Measurements from ENCODE around the gene ZNF853.
"Not testable (repeated sequence)": the region's sequence is repeated elsewhere in the genome, so short reads cannot be mapped to it uniquely, and the experiment has no call there.

ZNF853 gene

DNA sequence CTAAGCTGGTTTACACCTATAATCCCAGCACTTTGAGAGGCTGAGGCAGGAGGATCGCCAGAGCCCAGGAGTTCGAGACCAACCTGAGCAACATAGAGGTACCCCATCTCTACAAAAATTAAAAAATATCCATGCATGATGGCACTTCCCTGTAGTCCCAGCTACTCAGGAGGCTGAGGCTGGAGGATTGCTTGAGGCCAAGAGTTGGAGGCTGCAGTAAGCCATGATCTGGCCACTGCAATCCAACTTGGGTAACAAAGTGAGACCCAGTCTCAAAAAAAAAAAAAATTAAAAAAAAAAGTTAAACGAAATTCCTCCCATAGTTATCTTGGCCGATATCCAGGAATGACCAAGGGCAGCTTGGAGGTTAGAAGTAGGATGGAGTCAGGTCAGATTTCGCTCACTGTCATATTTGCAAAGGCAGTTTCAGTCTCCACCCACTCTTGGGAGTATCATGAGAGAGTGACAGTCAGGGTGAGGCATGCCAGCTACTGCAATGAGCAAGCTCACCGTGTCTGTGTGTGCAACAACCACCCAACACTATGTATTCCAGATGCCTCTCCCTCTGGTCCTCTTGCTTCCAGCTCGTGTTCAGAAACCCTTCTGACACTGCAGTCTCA is 44.1 kb upstream of the ZNF853 start:
- H3K27ac ChIP-seq (ENCODE audit: low read depth, low read length): no peak overlapping the region
- H4K20me1 ChIP-seq (ENCODE audit: low read depth, low read length): no peaks in the 10 kb centered on the region
- no peaks in the 10 kb centered on the region for H3K79me2 ChIP-seq (ENCODE audit: insufficient read depth, low read length)

DNA sequence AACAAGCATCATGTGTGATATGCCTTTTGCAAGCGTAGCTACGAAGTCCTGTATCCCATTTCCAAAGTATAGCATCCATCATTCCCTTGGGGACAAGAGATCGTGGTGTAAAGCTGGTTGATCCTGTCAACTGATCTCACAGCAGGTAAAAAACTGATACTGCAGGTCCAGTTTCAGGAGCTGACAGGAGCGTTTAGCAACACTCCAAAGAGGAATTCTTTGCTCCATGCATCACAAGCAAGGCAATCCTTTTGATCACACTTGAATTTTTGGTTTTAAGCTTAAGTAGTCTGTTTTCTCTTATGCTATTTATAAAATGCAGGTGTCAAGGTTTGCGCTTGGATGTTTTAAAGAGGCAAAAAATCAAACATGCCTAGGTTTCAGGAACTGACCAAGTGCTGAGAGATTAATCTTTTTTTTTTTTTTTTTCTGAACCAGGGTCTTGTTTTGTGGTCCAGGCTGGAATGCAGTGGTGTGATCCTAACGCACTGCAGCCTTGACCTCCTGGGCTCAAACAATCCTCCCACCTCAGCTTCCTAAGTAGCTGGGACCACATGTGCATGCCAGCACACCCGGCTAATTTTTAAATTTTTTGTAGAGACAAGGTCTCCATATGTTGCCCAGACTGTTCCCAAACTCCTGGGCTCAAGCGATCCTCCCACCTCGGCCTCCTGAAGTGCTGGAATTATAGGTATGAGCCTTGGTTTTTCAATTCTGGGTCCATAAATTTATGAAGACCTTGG is 40.0 kb upstream of the ZNF853 start:
- Histone ChIP-seq H2AFZ (ENCODE audit: low read depth, low read length, severe bottlenecking) (no peak overlapping the region), H3K36me3 (ENCODE audit: low read length) (no peaks in the 10 kb centered on the region), H3K9ac (ENCODE audit: low read length) (no peak overlapping the region), H3K79me2 (ENCODE audit: insufficient read depth, low read length) (peaks cover 4% of the 10 kb centered on the region; the same call in 1 of the 2 replicates), H3K9me2 (replicated peaks; ENCODE audit: insufficient read depth, low read length) (no peaks in the 10 kb centered on the region), H3K27ac (ENCODE audit: low read depth, low read length) (no peak overlapping the region), H4K20me1 (ENCODE audit: low read depth, low read length) (no peaks in the 10 kb centered on the region), H3K27me3 (ENCODE audit: low read length) (no peaks in the 10 kb centered on the region), H3F3A (ENCODE audit: insufficient read depth) (peaks cover 20% of the 10 kb centered on the region), H3K9me3 (ENCODE audit: insufficient read depth, low read length) (no peaks in the 10 kb centered on the region), H3K4me2 (ENCODE audit: low read depth, low read length, poor library complexity, severe bottlenecking) (no peak overlapping the region), H3K4me3 (ENCODE audit: insufficient read depth, low read length, poor library complexity, severe bottlenecking) (no peak overlapping the region)
- TF ChIP-seq EZH2phosphoT487 (conservative IDR thresholded peaks at IDR 0.05; ENCODE audit: low read length): no peak
- TF ChIP-seq CTCF (IDR thresholded peaks at IDR 0.05; ENCODE audit: insufficient read depth, low read length, poor library complexity, severe bottlenecking): no peak

More for the DNA sequence above, 44.1 kb upstream of the ZNF853 start:
- Histone ChIP-seq H3F3A (ENCODE audit: insufficient read depth) (peaks cover 6% of the 10 kb centered on the region; the same call in 1 of the 2 replicates), H3K9me3 (ENCODE audit: insufficient read depth, low read length) (no peaks in the 10 kb centered on the region), H3K4me3 (ENCODE audit: insufficient read depth, low read length, poor library complexity, severe bottlenecking) (no peak overlapping the region), H2AFZ (ENCODE audit: low read depth, low read length, severe bottlenecking) (no peak overlapping the region), H3K4me2 (ENCODE audit: low read depth, low read length, poor library complexity, severe bottlenecking) (no peak overlapping the region), H3K27me3 (ENCODE audit: low read length) (no peaks in the 10 kb centered on the region), H3K9ac (ENCODE audit: low read length) (no peak overlapping the region), H3K9me2 (replicated peaks; ENCODE audit: insufficient read depth, low read length) (no peaks in the 10 kb centered on the region), H3K36me3 (ENCODE audit: low read length) (no peaks in the 10 kb centered on the region)
- TF ChIP-seq CTCF (IDR thresholded peaks at IDR 0.05; ENCODE audit: insufficient read depth, low read length, poor library complexity, severe bottlenecking) (no peak), EZH2phosphoT487 (conservative IDR thresholded peaks at IDR 0.05; ENCODE audit: low read length) (no peak)

- peaks cover under 1% of the 10 kb centered on the region; the same call in 1 of the 2 replicates for H3K36me3 ChIP-seq (ENCODE audit: low read length)
- H3K27ac ChIP-seq (ENCODE audit: low read depth, low read length): no peak overlapping the region
- no peaks in the 10 kb centered on the region for H3K9me3 ChIP-seq (ENCODE audit: insufficient read depth, low read length)
- peak overlapping the region; percentile 82 for H3K4me2 ChIP-seq (ENCODE audit: low read depth, low read length, poor library complexity, severe bottlenecking)
- no peak overlapping the region for H2AFZ ChIP-seq (ENCODE audit: low read depth, low read length, severe bottlenecking)
- peak overlapping the region; percentile 1; the same call in 1 of the 2 replicates for H3K9ac ChIP-seq (ENCODE audit: low read length)
- no peaks in the 10 kb centered on the region for H3K9me2 ChIP-seq (replicated peaks; ENCODE audit: insufficient read depth, low read length)
- peaks cover 21% of the 10 kb centered on the region for H3F3A ChIP-seq (ENCODE audit: insufficient read depth)
- peaks cover 4% of the 10 kb centered on the region; the same call in 1 of the 2 replicates for H3K79me2 ChIP-seq (ENCODE audit: insufficient read depth, low read length)
- no peaks in the 10 kb centered on the region for H4K20me1 ChIP-seq (ENCODE audit: low read depth, low read length)
- peak overlapping the region; percentile 54 for H3K4me3 ChIP-seq (ENCODE audit: insufficient read depth, low read length, poor library complexity, severe bottlenecking)
- no peak for TF ChIP-seq CTCF (IDR thresholded peaks at IDR 0.05; ENCODE audit: insufficient read depth, low read length, poor library complexity, severe bottlenecking)
- no peak for TF ChIP-seq EZH2phosphoT487 (conservative IDR thresholded peaks at IDR 0.05; ENCODE audit: low read length)
- H3K27me3 ChIP-seq (ENCODE audit: low read length): no peaks in the 10 kb centered on the region
These were observed 39.2 kb upstream of the ZNF853 start for GRCh38 chr7:6576024-6576866.

- H3K79me2 ChIP-seq (ENCODE audit: insufficient read depth, low read length): not testable (repeated sequence)
These were observed 38.5 kb upstream of the ZNF853 start for GRCh38 chr7:6576867-6577368.

More at GRCh38 chr7:6576867-6577368, 38.5 kb upstream of the ZNF853 start:
- H3K9me2 ChIP-seq (replicated peaks; ENCODE audit: insufficient read depth, low read length); H4K20me1 ChIP-seq (ENCODE audit: low read depth, low read length); H3K27me3 ChIP-seq (ENCODE audit: low read length); H3K36me3 ChIP-seq (ENCODE audit: low read length); H3K9me3 ChIP-seq (ENCODE audit: insufficient read depth, low read length); H3K27ac ChIP-seq (ENCODE audit: low read depth, low read length): not testable (repeated sequence)
- Histone ChIP-seq H3K9ac (ENCODE audit: low read length) (peak overlapping the region; percentile 94), H3F3A (ENCODE audit: insufficient read depth) (peaks cover 27% of the 10 kb centered on the region), H3K4me2 (ENCODE audit: low read depth, low read length, poor library complexity, severe bottlenecking) (peak overlapping the region; percentile 82), H3K4me3 (ENCODE audit: insufficient read depth, low read length, poor library complexity, severe bottlenecking) (peak overlapping the region; percentile 96), H2AFZ (ENCODE audit: low read depth, low read length, severe bottlenecking) (peak overlapping the region; percentile 92)
